Measurements from ENCODE around the gene OGDHL.
"Not testable (repeated sequence)": the region's sequence is repeated elsewhere in the genome, so short reads cannot be mapped to it uniquely, and the experiment has no call there.

Gene OGDHL

DNA sequence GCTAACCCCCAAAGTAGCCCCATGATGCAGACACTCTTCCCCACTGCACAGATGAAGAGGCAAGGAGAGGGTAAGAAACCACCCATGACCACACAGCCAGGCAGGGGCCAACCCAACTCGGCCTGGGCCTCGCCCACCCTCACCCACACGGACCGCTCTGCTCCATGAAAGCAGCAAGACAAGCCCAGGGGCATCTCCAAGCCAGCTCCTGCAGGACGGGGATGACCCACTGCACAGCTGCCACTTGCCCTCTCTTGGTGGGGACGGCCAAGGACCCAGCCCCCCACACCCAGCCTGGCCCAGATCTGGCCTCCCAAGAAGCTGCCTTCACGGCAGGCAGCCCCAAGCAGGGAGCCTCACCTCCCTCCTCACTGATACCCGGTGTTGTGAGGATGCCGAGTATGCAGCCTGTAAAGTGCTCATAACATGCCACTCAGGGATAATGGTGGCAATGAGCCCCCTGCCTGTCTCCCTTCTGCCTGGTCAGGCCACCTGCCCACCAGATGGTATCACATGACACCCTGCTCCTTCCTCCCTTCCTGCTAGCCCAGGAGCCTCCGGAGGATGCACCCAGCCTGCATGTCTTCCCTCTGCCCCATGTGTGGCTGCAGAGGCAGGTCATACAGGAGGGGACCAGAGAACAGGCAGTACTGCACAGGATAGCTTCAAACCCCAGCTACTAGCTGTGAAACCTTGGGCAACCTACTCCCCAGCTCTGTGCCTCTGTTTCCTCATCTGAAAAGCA is 23.3 kb downstream of the OGDHL start:
- no peak for DNase-seq

GRCh38 chr10:49737474-49738201 is 24.5 kb downstream of the OGDHL start:
- DNase-seq = no peak

DNA sequence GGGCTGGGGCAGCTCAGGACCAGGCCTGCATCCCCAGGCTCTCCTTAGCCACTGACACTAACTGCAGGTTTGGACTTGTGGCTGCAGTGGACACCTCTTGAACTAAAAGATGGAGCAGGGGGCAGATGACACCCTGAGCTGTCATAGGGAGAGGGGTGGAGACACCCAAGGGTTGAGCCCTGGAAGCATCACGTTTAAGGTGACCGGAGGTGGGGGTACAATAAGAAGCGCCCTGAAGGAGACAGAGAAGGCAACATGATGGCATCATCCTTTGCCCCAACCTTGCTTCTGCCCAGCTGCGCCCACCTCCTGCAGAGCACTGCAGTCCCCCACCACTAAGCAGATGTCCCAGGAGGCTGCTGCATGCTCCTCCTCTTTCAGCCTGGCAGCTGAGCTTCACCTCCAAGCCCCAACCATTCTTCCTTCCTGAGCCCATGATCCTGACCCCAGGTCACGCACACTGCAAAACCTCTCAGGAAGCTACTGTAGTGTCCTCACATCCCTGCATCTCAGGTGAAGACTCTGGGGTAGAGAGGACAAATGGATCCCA is 25.5 kb downstream of the OGDHL start:
- DNase-seq = no peak

GRCh38 chr10:49735848-49736563 is 26.1 kb downstream of the OGDHL start:
- DNase-seq = no peak

DNA sequence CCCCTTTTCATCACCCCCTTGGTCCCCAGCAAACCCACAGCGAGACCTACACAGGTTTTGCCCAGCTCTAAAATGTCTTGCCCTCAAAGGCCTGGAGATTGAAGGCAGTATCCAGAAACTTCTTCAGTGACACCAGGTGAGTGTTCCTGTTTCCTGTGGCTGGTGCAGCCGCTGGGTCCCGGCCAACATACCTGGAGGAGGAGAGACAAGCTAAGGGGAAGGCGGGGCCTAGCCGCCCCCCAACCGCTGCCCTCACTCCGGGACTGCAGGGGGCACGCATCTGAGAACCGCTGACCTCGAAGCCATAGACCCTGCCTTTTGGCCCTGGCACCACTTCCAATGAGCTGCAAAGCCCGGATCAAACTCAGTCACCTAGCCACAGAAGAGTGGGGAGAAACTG is 27.0 kb downstream of the OGDHL start:
- DNase-seq = no peak

- DNase-seq = no peak
Measured at GRCh38 chr10:49734676-49735075, 27.4 kb downstream of the OGDHL start.

GRCh38 chr10:49733866-49734265 is 28.3 kb downstream of the OGDHL start:
- no peak for DNase-seq

GRCh38 chr10:49726593-49726992 is 35.5 kb downstream of the OGDHL start:
- no peak for DNase-seq

- not testable (repeated sequence) for DNase-seq
Measured at GRCh38 chr10:49715157-49715556, 47.0 kb downstream of the OGDHL start.

GRCh38 chr10:49713266-49713665 is 48.9 kb downstream of the OGDHL start:
- no peak for DNase-seq

DNA sequence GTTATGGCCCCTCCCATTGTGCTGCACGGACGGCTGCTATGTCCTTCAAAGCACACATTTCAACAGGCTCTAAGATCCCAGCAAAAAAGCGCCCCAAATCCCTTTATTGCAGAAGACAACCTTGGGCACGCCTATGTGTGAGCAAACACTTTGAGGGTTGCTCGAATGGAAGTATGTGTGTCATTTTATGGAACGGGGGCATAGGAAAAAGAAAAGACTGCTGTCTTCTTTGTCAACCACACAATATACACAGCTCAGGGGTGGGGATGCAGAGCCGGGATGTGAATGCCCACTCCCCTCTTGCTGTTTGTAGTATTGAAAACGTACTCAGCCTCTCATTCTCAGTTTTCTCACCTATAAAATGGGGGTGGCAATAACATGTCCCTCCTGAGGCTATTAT is 50.6 kb downstream of the OGDHL start:
- DNase-seq = no peak

DNA sequence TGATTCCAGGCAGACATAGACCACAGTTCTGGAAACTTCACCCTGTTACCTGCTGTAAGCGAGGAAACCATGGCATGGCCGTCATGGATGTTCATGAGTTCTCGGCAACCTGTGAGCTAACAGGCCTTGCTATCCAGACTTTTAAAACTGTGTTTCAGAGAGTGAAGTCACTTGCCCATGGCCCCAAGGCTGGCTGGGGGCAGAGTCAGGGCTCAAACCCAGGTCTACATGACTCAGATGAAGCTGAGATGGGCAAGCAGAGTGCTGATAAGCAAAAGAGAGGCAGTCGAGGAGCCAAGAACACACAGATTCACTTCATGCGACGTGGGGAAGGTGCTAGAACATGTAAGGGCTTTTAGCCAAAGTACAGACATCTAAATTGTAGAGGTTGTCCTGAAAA is 51.2 kb downstream of the OGDHL start:
- DNase-seq = no peak

DNA sequence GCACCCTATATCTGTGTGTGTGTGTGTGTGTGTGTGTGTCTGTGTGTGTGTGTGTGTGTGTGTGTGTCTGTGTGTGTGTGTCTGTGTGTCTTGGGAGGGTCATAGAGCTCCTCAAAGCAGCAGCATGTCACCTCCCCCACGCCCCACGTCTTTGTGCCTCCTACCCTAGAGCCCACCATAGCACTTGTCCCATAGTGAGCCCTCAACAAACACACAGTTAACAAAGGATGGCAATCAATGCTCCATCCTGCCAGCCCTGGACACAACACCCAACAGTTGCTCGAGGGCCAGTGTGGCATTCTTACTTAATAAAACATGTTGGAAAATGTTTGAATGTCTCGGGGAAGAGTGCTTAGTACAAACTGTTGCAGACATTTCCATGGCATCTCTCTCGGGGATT is 52.2 kb downstream of the OGDHL start:
- DNase-seq = no peak

- DNase-seq = no peak
Measured at GRCh38 chr10:49707585-49707984, 54.5 kb downstream of the OGDHL start.

GRCh38 chr10:49700997-49701396 is 61.1 kb downstream of the OGDHL start:
- DNase-seq = no peak

- no peak for DNase-seq
Measured at GRCh38 chr10:49700211-49700610, 61.9 kb downstream of the OGDHL start.

DNA sequence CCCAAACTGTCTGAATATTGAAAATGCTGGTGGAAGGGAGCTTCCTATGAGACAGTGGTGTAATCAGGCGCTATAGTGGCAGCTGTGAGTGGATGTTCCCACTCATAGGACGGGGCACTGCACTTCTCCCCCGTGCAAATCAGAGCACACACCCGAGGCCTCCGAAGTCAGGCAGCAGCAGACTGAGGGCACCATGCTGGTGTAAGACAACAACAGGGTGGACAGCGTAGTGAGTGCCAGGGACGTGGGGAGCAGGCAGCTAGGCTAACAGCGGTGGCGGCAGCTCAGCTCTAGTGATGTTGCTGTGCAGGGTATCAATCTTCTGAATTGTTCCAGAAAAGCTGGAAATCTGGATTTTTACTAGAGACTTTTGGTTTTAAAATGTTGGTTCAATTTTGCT is 63.4 kb downstream of the OGDHL start:
- no peak for DNase-seq

DNA sequence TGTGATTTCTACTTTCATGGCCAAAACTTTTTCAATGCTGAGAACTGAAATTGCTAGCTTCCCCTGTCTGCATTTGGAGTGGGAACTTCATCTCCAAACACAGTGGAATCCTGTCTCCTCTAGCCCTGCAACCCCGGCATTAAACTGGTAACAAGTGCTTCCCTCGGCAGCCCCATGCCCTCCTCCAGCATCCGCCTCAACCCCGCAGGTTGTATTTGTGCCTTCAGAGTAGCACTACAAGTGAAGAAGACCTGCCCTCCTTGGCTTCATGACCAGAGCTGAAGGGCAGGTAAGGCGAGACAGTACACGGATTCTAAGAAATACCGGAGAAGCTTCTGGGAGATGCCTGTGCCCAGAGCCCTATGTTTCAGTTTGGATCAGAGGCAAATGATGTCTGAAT is 65.8 kb downstream of the OGDHL start:
- no peak for DNase-seq

- no peak for DNase-seq
Measured at GRCh38 chr10:49694466-49694865, 67.7 kb downstream of the OGDHL start.

DNA sequence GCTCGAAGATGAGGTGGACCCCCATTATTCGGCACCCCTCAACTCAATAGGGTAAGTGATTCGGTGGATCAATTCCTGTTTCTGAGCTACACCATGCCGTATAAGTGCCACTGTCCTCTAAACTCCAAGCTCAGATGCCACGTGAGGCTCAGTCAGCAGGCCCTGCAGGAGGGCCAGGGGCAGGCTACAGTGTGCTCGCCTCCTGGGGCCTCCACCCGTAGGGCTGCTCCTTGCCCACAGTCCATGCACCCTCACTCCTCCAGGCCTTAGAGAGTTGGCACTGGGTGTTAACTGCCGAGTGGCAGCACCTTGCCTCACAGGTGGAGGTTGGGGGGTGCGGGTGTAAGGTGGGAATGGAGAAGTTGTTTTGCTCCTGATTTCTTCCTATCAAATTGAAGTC is 70.5 kb downstream of the OGDHL start:
- DNase-seq = no peak

- no peak for DNase-seq
Measured at GRCh38 chr10:49690698-49691356, 71.3 kb downstream of the OGDHL start.

DNA sequence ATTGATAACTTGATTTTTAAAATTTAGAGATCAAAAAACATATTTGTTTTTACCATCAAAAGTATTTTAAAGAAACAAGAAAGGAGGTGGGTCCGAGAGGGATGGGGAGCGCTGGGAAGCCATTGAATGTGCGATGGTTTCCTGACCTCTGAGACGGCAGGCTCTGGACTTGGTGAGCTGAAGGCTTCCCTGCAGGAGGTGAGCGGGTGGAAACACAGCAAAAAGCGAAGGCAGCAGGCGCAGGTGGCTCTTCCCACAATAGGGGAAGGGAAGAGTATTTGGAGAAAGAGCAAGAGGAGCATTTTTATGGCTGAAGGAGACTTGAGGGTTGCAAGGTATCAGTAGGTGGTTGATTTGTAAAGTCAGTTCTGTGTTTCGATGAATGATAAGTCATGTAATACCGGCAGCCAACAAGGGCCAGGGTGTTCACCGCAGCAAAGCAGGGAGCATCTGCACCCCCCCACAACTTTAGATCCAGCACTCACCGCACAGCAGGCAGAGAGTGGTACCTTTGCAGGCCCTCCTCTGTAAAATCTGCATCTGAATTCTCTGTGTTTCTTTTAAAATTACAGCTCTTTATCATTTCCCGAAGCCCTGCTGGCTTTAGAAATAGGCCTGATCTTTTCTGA is 72.1 kb downstream of the OGDHL start:
- no peak for DNase-seq

- no peak for DNase-seq
Measured at GRCh38 chr10:49688920-49689319, 73.2 kb downstream of the OGDHL start.
